T-helper 9 cell (primary cell): Measurements from ENCODE around the gene GPRASP2.
"Not testable (repeated sequence)": the region's sequence is repeated elsewhere in the genome, so short reads cannot be mapped to it uniquely, and the experiment has no call there.

ENCODE experiments used
- DNase-seq: peaks from one replicate; pipeline ENCODE4 v3.0.0-alpha.2; 2020
- total RNA-seq, 2 donors: gene quantifications; one replicate each; lab custom pipeline; 2026; lab: John Stamatoyannopoulos, UW

Gene GPRASP2
- 2.2 to 6.8 reads per million in 2 donors for total RNA-seq

- DNase-seq = peak; percentile 34
Measured at GRCh38 chrX:102712216-102712966, at the start of gene GPRASP2. Gene GPRASP2 (plus strand): TSS chrX:102712448. CDS start chrX:102714870, 2,422 bp downstream.

GRCh38 chrX:102663820-102664219 lies 48.4 kb upstream of the GPRASP2 start:
- DNase-seq = not testable (repeated sequence)

- not testable (repeated sequence) for DNase-seq
Measured at GRCh38 chrX:102667034-102667433, 45.2 kb upstream of the GPRASP2 start.

DNA sequence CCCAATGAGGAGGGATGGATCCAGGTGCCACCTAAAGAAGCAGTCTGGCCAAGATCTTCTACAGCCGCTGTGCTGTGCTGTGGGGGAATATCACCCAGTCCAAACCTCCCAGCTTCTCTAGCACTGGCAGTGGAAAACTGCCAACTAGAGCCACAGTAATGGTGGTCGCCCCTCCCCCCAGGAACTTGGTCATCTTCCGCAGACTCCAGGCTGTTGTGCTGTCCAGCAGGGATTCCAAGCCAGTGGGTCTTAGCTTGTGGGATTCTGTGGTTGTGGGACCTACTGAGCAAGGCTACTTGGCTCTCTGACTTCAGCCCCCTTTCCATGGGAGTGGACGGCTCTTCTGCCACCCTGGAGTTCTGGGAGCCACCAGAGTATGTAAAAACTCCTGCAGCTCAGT lies 42.7 kb upstream of the GPRASP2 start:
- no peak for DNase-seq

DNA sequence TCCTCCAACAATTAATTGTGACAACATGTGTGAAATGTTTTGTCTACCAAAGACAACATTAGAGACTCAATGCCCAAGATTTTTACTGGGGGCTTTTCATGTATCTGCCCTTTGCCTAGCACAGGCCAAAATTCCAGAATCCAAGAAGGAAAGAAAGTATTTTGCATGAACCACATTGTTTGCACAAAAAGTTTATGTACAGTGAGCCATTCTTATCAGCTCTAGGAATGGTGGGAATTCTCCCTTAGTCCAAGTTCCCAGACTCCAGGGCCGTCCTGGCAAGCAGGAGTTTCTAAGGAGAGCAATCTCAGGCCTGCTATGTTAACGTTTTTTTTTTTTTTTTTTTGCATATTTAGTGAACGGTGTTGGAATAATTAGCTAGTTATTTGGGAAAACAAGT lies 39.4 kb upstream of the GPRASP2 start:
- DNase-seq = no peak

- DNase-seq = not testable (repeated sequence)
Measured at GRCh38 chrX:102677479-102677878, 34.8 kb upstream of the GPRASP2 start.

- no peak for DNase-seq
Measured at GRCh38 chrX:102684772-102685520, 27.3 kb upstream of the GPRASP2 start.

GRCh38 chrX:102694749-102695148 lies 17.5 kb upstream of the GPRASP2 start:
- DNase-seq = no peak

- no peak for DNase-seq
Measured at GRCh38 chrX:102696306-102696705, 15.9 kb upstream of the GPRASP2 start.

- DNase-seq = no peak
Measured at GRCh38 chrX:102697494-102697893, 14.8 kb upstream of the GPRASP2 start.

DNA sequence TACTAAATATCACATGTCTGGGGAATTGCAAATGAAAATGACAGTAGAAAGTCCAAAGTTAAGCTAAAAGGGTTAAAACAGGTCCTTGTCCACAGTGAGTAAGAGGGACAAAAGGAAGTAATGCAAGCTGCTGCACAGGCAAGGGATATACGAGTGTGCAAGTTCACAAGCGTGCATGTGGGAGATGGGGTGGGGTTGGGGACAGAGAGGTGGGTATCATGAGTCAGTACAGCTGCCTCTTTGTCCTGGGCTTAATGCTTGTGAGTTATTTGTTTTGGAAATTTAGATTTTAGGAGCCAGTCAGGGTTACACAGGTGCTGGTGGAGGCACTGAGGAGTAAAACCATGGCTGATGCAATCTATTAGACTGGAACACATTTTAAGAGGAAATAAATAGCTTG lies 3.3 kb upstream of the GPRASP2 start:
- DNase-seq = no peak

DNA sequence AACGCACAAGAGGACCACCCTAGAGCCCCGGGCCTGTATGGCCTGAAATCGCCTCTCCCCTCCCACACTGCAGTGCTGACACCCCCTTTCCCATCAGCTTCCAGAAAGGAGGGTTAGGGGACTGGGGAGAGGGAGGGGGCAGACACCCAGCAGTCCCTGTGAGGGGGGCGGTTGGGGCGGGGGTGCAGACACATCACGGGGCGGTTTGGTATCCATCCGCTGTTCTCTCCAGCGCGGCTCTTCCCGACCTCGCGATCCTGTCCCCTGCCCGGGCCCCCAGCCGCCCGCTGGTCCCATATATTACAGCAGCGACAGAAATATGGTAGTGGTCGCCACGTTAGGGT lies 404 bp upstream of the GPRASP2 start:
- DNase-seq = no peak

DNA sequence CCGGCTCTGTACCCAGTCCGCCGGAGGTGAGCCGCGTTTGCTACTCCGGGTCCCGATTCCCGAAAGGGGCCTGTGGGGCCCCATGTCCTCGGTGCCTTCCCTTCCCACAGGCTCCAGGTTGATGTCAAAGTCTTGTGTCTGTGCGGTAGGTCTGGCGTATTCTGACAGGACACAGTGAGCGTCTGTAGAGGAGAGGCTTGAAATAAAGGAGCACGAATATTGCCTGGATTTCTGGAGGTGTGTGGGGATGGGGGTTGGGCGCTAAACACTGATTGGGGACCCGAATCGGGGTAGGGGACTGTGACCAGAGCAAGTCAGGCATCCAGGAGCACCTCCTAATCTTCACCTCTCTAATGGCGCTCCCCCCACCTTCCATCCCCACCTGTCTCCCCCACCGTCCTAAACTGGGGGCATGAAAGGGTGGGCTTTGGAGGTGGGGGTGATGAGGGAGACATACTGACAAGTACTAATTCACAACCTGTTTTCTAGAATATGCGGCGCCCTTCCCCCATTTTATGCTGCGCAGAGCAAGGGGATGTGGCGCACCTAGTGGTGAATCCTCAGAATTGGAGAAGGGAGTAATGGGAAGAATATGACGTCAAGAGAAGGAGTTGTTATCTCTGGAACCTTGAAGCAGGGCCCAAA lies 855 bp downstream of the GPRASP2 start:
- no peak for DNase-seq

DNA sequence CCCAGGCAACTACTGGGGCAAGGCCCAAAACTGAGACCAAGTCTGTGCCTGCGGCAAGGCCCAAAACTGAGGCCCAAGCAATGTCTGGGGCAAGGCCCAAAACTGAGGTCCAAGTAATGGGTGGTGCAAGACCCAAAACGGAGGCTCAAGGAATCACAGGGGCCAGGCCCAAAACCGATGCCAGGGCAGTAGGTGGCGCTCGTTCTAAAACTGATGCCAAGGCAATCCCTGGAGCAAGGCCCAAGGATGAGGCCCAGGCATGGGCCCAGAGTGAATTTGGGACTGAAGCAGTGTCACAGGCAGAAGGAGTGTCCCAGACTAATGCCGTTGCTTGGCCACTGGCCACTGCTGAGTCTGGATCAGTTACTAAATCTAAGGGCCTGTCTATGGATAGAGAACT lies 2.7 kb downstream of the GPRASP2 start:
- no peak for DNase-seq

- no peak for DNase-seq
Measured at GRCh38 chrX:102715967-102716366, 3.7 kb downstream of the GPRASP2 start.

- peak; percentile 58 for DNase-seq
Measured at GRCh38 chrX:102720237-102721168, 8.3 kb downstream of the GPRASP2 start, which contains the start of gene GPRASP3. Gene GPRASP3 (plus strand): TSS chrX:102720743. CDS start chrX:102748996, 28,253 bp downstream.

DNA sequence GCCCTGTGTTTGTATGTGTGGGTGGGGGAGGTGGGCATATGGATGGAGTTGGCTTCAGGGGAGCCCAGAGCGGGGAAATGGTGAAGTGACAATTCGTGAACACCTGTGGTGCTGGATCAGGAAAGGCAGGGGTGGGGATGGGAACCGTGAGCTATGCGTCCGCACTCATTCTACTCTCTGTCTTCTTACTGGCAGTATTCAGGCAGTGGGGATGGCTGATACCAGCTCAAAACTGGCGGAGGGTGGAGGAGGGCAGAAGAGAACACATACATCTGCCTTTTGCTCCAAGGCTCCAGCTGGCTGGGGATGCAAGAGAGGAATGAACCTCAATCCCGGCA lies 8.9 kb downstream of the GPRASP2 start:
- not testable (repeated sequence) for DNase-seq

GRCh38 chrX:102723456-102723855 lies 11.2 kb downstream of the GPRASP2 start:
- no peak for DNase-seq

GRCh38 chrX:102727761-102728160 lies 15.5 kb downstream of the GPRASP2 start:
- no peak for DNase-seq

GRCh38 chrX:102728646-102729045 lies 16.4 kb downstream of the GPRASP2 start:
- no peak for DNase-seq

DNA sequence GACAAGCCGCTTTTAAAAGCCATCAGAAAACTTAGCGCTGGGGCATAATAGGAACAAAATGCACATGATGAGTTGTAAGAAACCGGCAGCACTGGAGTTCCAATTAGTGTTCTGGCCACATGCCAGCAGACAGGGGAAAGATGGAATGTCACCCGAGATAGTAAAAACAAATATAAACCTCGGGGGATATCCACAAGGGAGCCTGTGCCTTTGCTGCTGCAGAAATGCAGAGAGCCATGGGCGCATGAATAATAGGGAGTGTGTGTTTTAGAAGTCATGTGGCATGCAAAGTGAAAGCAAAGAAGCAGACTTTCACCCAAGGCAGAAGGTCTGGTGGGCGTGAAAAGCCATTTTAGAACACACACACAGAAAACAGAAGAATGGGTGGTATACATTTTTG lies 27.4 kb downstream of the GPRASP2 start:
- DNase-seq = no peak

- DNase-seq = no peak
Measured at GRCh38 chrX:102744307-102744706, 32.1 kb downstream of the GPRASP2 start.

DNA sequence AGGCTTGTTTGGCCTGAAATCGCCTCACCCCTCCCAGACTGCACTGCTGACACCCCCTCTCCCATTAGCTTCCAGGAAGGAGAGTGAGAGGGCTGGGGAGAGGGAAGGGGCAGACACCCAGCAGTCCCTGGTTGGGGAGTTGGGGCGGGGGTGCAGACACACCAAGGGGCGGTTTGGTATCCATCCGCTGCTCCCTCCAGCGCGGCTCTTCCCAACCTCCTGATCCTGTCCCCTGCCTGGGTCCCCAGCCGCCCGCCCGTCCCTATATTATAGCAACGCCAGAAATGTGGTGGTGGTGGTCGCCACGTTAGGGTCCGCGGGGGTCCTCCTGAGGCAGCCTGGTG lies 33.2 kb downstream of the GPRASP2 start:
- DNase-seq = no peak
